Left ventricle myocardium inferior (tissue), 1 donor: Measurements from ENCODE around the gene CAPZA1. TPM values are rescaled to one million over a fixed set of nuclear protein-coding genes. Genes with fewer than 3 reads are reported as not detected.

Source experiments
- DNase-seq: peaks from one replicate; pipeline ENCODE4 v3.0.0-alpha.2; 2020
- H3K27ac ChIP-seq: fragments of 200-600 bp; replicated peaks from 2 replicates; pipeline ENCODE4 v1.8.0; 2021
- H3K27me3 ChIP-seq: fragments of 200-600 bp; 2 replicates; pipeline ENCODE4 v1.8.0; 2021; ENCODE audit warnings: low read depth
- H3K36me3 ChIP-seq: fragments of 200-600 bp; 2 replicates; pipeline ENCODE4 v1.8.0; 2021
- H3K4me1 ChIP-seq: fragments of 200-600 bp; 2 replicates; pipeline ENCODE4 v1.8.0; 2021
- H3K4me3 ChIP-seq: fragments of 200-600 bp; 2 replicates; pipeline ENCODE4 v1.8.0; 2021; ENCODE audit warnings: mild to moderate bottlenecking, moderate library complexity
- H3K9me3 ChIP-seq: fragments of 200-600 bp; replicated peaks from 2 replicates; pipeline ENCODE4 v1.8.0; 2021
- CTCF ChIP-seq: fragments of 200-600 bp; IDR thresholded peaks from 2 replicates; pipeline ENCODE4 v1.8.0; 2021; ENCODE audit warnings: antibody characterized with exemption, mild to moderate bottlenecking, borderline replicate concordance
- intact Hi-C: fragments of 100-400 bp; cut with micrococcal nuclease; formaldehyde crosslinking; loops from one replicate; pipeline ENCODE4 v1.11.0; 2022
- long read RNA-seq: library from polyadenylated mRNA; unstranded; transcript quantifications from one replicate; pipeline ENCODE4 v2.0.0, GENCODE V29; 2021
- total RNA-seq: library from RNA; stranded (reverse); fragmentation: NEBNext Ultra II Directional; extraction: Animal tissue kit (Norgen Biotek cat#: 25700); gene quantifications from one replicate; pipeline ENCODE4 v1.2.1, GENCODE V29; 2021
- donor health status: DM: no; HTN: yes; CAD: no; lungs with severe emphysema.

Gene CAPZA1
- 24.6 TPM for total RNA-seq
- long read RNA-seq, transcript CAPZA1-201 (10 exons, 3,020 nt), result major isoform, 18 of 21 reads
- long read RNA-seq, partial matches to known transcripts, result 1 of 21 reads
- long read RNA-seq, other reads (novel, unspliced or antisense), result 2 of 21 reads

- Histone ChIP-seq H3K9me3 (no peaks in the 10 kb centered on the region), H3K4me1 (peaks cover 79% of the 10 kb centered on the region), H3K27me3 (no peaks in the 10 kb centered on the region), H3K36me3 (peaks cover 18% of the 10 kb centered on the region), H3K27ac (peak within 1 kb of the TSS; percentile 99), H3K4me3 (peak within 1 kb of the TSS; percentile 90)
- no peak for TF ChIP-seq CTCF
- DNase-seq, result peak; percentile 91
- intact Hi-C loops, result loop anchor here (5.0 kb wide), 1 partner anchor 88 kb away; the partner anchor contains the start of gene RHOC
These were observed at the start of gene CAPZA1 for GRCh38 chr1:112619518-112620376. CAPZA1 (plus strand) TSS chr1:112619832; CDS start chr1:112619845, 13 bp downstream.

- peaks cover 88% of the 10 kb centered on the region for H3K36me3 ChIP-seq
- no peaks in the 10 kb centered on the region for H3K27me3 ChIP-seq
- intact Hi-C loops, result no loop called here
- no peak overlapping the region for H3K4me3 ChIP-seq
- no peak for TF ChIP-seq CTCF
- DNase-seq, result no peak
- H3K27ac ChIP-seq, result no peak overlapping the region
- H3K9me3 ChIP-seq, result no peaks in the 10 kb centered on the region
- H3K4me1 ChIP-seq, result no peaks in the 10 kb centered on the region
These were observed 44.4 kb upstream of the CAPZA1 start for GRCh38 chr1:112575154-112575804.

- no peaks in the 10 kb centered on the region for H3K9me3 ChIP-seq
- peaks cover 91% of the 10 kb centered on the region for H3K36me3 ChIP-seq
- H3K4me3 ChIP-seq, result no peak overlapping the region
- no peak for TF ChIP-seq CTCF
- H3K4me1 ChIP-seq, result no peaks in the 10 kb centered on the region
- intact Hi-C loops, result no loop called here
- no peaks in the 10 kb centered on the region for H3K27me3 ChIP-seq
- H3K27ac ChIP-seq, result no peak overlapping the region
- DNase-seq, result no peak
These were observed 43.4 kb upstream of the CAPZA1 start for GRCh38 chr1:112576240-112576639.

- TF ChIP-seq CTCF, result no peak
- no peaks in the 10 kb centered on the region for H3K9me3 ChIP-seq
- intact Hi-C loops, result no loop called here
- H3K27ac ChIP-seq, result no peak overlapping the region
- H3K4me3 ChIP-seq, result no peak overlapping the region
- no peaks in the 10 kb centered on the region for H3K4me1 ChIP-seq
- DNase-seq, result no peak
- peaks cover 88% of the 10 kb centered on the region for H3K36me3 ChIP-seq
- H3K27me3 ChIP-seq, result no peaks in the 10 kb centered on the region
These were observed 39.7 kb upstream of the CAPZA1 start for GRCh38 chr1:112579801-112580510.

GRCh38 chr1:112581586-112582192 lies 37.9 kb upstream of the CAPZA1 start:
- Histone ChIP-seq H3K36me3 (peaks cover 73% of the 10 kb centered on the region), H3K9me3 (no peaks in the 10 kb centered on the region), H3K27ac (no peak overlapping the region), H3K4me1 (no peaks in the 10 kb centered on the region), H3K27me3 (no peaks in the 10 kb centered on the region), H3K4me3 (no peak overlapping the region)
- TF ChIP-seq CTCF, result no peak
- intact Hi-C loops, result no loop called here
- DNase-seq, result no peak
